Breast epithelium (tissue), 3 donors: ENCODE results near the gene ACAA1.
"Not testable (repeated sequence)": the region's sequence is repeated elsewhere in the genome, so short reads cannot be mapped to it uniquely, and the experiment has no call there.

Source experiments
- POLR2A ChIP-seq: fragments of 450-650 bp; IDR thresholded peaks from one replicate; pipeline ENCODE4 v1.6.1; 2016; ENCODE audit warnings: antibody characterized with exemption, mild to moderate bottlenecking, moderate library complexity
- POLR2AphosphoS5 ChIP-seq, 3 donors: sonication (generic); formaldehyde crosslinking; IDR thresholded peaks; one replicate each; pipeline ENCODE4 v1.6.1; 2017; ENCODE audit warnings: antibody characterized with exemption in 3 of 3
- TF ChIP-seq, protein P1 (sequence below), 3 donors: fragments of 450-650 bp; IDR thresholded peaks; one replicate each; pipeline ENCODE4 v1.5.1; 2016 to 2017; ENCODE audit warnings: antibody characterized with exemption in 3 of 3, mild to moderate bottlenecking in 3 of 3, moderate library complexity in 3 of 3

DNA sequence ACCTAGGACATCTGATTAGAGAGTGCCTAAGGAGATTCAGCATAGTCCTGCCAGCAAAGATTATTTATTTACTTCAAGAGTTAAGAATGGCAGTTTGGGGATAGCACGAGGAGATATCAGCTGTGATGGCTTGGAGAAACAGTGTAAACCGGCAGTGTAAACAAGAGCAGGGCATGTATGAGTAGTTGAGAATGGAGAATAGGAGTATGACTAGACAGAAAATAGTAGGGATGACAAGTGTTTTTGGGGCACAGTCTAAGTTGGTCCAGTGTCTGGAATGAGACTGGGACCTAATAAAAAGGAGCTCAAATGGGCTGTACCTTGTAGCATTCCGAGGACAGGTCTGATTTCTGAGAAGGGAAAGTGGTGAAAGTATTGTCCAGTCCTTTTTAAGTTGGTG lies 59.9 kb downstream of the ACAA1 start:
- TF ChIP-seq, protein P1, sequence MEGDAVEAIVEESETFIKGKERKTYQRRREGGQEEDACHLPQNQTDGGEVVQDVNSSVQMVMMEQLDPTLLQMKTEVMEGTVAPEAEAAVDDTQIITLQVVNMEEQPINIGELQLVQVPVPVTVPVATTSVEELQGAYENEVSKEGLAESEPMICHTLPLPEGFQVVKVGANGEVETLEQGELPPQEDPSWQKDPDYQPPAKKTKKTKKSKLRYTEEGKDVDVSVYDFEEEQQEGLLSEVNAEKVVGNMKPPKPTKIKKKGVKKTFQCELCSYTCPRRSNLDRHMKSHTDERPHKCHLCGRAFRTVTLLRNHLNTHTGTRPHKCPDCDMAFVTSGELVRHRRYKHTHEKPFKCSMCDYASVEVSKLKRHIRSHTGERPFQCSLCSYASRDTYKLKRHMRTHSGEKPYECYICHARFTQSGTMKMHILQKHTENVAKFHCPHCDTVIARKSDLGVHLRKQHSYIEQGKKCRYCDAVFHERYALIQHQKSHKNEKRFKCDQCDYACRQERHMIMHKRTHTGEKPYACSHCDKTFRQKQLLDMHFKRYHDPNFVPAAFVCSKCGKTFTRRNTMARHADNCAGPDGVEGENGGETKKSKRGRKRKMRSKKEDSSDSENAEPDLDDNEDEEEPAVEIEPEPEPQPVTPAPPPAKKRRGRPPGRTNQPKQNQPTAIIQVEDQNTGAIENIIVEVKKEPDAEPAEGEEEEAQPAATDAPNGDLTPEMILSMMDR (IDR thresholded peaks at IDR 0.05) = not testable (repeated sequence)
- not testable (repeated sequence) for TF ChIP-seq POLR2A; POLR2AphosphoS5 (IDR thresholded peaks at IDR 0.05)
